Stimulated activated CD4-positive, alpha-beta T cell treated with anti-CD3 and anti-CD28 coated beads, Interleukin-12 subunit alpha, Interleukin-12 subunit beta, amount 100 ng/mL, for 48 hours (primary cell): ENCODE results near the gene HDHD2.

Source experiments
- DNase-seq, 3 donors: peaks; one replicate each; pipeline ENCODE4 v3.0.0-alpha.2; 2020; ENCODE audit warnings: low read depth in 2 of 3, low spot score in 1 of 3

HDHD2 gene

GRCh38 chr18:47146206-47146605 lies 4.1 kb downstream of the HDHD2 start:
- DNase-seq = no peak

- DNase-seq = no peak
These were observed 6.3 kb downstream of the HDHD2 start for GRCh38 chr18:47143899-47144485.

- DNase-seq = no peak
These were observed 7.1 kb downstream of the HDHD2 start for GRCh38 chr18:47143153-47143552.

- no peak for DNase-seq
These were observed 9.0 kb downstream of the HDHD2 start for GRCh38 chr18:47141289-47141688.

- no peak for DNase-seq
These were observed 29.2 kb downstream of the HDHD2 start for GRCh38 chr18:47121146-47121545.

GRCh38 chr18:47120428-47120827 lies 29.9 kb downstream of the HDHD2 start:
- DNase-seq = peak in 2 of 3 donors; percentile 4 to 12

- no peak for DNase-seq
These were observed 31.3 kb downstream of the HDHD2 start for GRCh38 chr18:47118981-47119380.

GRCh38 chr18:47115205-47115604 lies 35.1 kb downstream of the HDHD2 start:
- no peak for DNase-seq

GRCh38 chr18:47113796-47114540 lies 36.3 kb downstream of the HDHD2 start:
- no peak for DNase-seq

GRCh38 chr18:47110492-47111274 lies 39.6 kb downstream of the HDHD2 start:
- DNase-seq = no peak

- DNase-seq = no peak
These were observed 40.6 kb downstream of the HDHD2 start for GRCh38 chr18:47109720-47110119.

- no peak for DNase-seq
These were observed 41.3 kb downstream of the HDHD2 start for GRCh38 chr18:47108998-47109405.

- DNase-seq = no peak
These were observed 41.9 kb downstream of the HDHD2 start for GRCh38 chr18:47108373-47108772.

GRCh38 chr18:47100212-47100831 lies 50.0 kb downstream of the HDHD2 start:
- peak; percentile 28 to 72 (median 41) for DNase-seq

GRCh38 chr18:47095810-47096209 lies 54.5 kb downstream of the HDHD2 start:
- no peak for DNase-seq

GRCh38 chr18:47087676-47088075 lies 62.6 kb downstream of the HDHD2 start:
- DNase-seq = no peak

GRCh38 chr18:47081578-47081977 lies 68.7 kb downstream of the HDHD2 start:
- no peak for DNase-seq

GRCh38 chr18:47080872-47081271 lies 69.4 kb downstream of the HDHD2 start:
- DNase-seq = no peak

GRCh38 chr18:47077111-47077510 lies 73.2 kb downstream of the HDHD2 start:
- no peak for DNase-seq

- no peak for DNase-seq
These were observed 75.0 kb downstream of the HDHD2 start for GRCh38 chr18:47075098-47075883.

- DNase-seq = no peak
These were observed 82.7 kb downstream of the HDHD2 start for GRCh38 chr18:47067648-47068047.
